ENCODE results near the gene RAB3IP.

GRCh38 chr12:69714542-69714941, 24.1 kb upstream of the RAB3IP start:
- no peak for TF ChIP-seq POLR2A (IDR thresholded peaks at IDR 0.05)
- TF ChIP-seq CTCF (IDR thresholded peaks at IDR 0.05 in 4 of 5, conservative IDR thresholded peaks at IDR 0.05 in 1 of 5): no peak

Measured in gastrocnemius medialis (tissue), 4 donors.